Inferior parietal cortex (tissue), 1 donor: ENCODE data around the gene AMY2B.
"Not testable (repeated sequence)": the region's sequence is repeated elsewhere in the genome, so short reads cannot be mapped to it uniquely, and the experiment has no call there.

Experiments
- DNase-seq: peaks from one replicate; pipeline ENCODE4 v3.0.0-alpha.2; 2016; ENCODE audit errors: extremely low spot score

AMY2B gene

DNA sequence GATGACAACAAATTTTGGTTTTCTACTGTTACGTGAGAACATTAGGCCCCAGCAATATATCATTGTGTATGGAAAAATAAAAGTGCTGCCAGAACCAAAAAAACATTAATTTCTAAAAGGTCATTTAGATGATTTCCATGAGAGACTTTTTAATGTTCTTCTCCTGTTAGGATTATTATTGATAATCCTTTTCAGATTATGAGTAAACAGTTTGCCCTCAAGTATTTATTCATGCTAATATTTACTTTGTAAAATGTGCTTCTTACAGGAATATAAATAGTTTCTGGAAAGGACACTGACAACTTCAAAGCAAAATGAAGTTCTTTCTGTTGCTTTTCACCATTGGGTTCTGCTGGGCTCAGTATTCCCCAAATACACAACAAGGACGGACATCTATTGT is at the start of gene AMY2B:
AMY2B (plus strand) TSS at position 301 of the 400 bp plus-strand sequence; CDS start at position 315, 14 bp downstream.
- DNase-seq = not testable (repeated sequence)

DNA sequence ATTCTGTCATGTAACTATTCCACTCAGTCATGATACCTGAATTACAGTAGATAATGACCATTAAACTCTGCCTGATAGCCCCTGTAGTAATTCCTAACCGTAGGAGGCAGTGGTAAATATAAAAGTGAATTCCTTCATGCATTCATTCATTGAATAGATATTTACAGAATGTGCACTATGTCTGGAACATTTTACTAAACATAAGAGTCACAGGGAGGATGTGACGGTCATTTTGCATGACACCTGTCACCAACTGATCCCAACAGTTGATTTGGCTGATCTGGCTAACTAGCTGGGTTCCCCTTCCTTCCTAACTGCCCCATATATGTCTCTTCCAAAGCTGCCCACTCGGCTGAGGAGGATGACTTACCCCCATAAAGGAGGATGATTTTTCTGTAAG is 48.0 kb upstream of the AMY2B start:
- no peak for DNase-seq

DNA sequence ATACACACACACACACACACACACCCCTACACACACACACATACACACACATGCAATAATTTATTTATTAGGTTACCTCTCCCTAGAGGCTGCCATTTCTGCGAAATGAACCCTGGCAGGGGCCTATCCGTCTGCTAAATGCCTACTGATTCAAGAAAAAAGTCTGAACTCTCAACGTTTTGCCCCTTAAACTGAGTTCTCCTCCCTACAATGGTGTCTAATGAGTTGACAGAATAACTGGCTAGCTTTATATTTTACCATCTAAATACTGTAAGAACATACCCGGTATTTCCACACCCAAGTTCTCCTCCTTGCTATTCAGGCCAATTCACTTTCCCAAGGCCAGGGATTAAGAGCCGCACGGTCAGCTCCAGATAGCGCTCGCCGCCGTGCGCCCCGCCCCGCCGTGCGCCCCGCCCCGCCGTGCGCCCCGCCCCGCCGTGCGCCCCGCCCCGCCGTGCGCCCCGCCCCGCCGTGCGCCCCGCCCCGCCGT is 46.2 kb upstream of the AMY2B start:
- peak; percentile 30 for DNase-seq

DNA sequence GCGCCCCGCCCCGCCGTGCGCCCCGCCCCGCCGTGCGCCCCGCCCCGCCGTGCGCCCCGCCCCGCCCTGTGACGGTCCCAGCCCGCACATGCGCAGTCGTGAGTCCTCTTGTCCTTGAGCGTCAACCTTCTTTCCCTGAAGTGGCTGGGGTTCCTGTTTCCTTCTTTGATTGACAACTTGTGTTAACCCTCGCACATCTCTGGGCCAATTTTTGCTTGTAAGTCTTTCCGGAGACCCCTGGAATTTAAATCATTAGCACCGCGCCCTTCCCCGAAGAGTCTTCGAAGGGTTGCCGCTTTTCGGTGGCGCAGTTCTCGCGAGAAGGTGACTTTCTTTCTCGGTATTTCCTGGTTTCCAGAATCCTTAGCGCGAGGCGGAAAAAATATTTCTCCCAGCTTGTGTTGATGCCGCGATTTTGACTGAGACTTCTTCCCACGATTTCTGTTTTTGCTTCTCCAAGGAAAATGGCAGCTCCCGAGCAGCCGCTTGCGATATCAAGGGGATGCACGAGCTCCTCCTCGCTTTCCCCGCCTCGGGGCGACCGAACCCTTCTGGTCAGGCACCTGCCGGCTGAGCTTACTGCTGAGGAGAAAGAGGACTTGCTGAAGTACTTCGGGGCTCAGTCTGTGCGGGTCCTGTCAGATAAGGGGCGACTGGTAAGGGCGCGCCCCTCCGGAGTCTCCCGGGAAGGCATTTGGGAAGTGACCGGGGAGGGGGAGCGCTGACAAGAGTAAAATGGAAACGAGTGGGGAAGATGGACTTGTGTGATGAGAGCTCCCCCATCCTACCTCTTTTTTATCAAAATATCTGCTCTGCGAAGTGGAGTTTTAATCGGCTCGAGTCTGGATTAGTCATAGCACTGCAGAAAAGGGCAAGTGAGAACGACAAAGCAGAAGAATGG is 45.5 kb upstream of the AMY2B start, which contains the start of gene RNPC3:
RNPC3 (plus strand) TSS at position 93 of the 901 bp plus-strand sequence; CDS start at position 465, 372 bp downstream.
- peak; percentile 91 for DNase-seq

DNA sequence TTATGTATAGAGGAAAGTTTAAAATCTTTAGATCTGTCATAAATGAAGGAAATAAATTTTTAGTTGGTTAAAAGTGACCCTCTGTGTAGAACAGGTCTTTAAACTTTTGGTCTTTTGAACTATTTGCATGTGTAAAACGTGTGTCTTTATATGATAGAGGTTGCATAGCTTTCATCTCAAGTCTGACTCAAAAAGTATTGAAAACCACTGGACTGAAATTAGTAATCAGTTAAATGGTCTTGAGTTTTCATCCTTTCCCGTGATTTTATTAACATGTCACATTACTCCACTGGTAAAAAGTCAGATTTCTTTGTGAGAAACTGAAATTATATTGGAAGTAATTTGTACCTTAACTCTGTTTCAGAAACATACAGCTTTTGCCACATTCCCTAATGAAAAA is 44.1 kb upstream of the AMY2B start:
- DNase-seq = no peak

DNA sequence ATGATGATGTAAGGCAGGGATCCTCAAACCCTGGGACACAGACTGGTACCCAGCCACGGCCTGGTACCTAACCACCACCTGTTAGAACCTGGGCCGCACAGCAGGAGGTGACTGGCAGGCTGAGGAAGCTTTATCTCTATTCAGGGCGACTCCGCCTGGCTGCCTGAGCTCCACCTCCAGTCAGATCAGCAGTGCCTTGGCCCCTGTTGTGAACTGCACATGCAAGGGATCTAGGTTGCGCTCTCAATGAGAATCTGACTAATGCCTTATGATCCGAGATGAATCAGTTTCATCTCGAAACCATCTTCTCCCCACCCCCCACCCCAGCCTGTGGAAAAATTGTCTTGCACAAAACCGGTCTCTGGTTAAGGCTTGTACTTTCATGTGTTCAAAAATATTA is 41.6 kb upstream of the AMY2B start:
- DNase-seq = no peak

DNA sequence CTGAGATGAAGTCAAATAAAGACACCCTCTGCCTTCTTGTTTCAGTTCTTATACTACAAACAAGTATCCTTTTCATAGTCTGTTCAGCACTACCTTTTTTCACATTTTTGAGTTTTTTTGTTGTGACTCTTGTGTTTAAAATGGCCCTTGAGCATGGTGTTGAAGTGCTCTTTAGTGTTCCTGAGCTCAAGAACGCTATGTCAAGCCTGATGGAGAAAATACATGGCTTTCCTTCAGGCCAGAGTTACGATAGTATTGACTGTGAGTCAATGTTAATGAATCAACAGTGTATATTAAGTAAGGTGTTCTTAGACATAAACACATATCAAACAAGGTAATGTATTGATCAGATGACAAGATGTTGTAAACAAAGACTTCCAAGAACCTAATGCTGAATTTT is 33.2 kb upstream of the AMY2B start:
- DNase-seq = no peak

DNA sequence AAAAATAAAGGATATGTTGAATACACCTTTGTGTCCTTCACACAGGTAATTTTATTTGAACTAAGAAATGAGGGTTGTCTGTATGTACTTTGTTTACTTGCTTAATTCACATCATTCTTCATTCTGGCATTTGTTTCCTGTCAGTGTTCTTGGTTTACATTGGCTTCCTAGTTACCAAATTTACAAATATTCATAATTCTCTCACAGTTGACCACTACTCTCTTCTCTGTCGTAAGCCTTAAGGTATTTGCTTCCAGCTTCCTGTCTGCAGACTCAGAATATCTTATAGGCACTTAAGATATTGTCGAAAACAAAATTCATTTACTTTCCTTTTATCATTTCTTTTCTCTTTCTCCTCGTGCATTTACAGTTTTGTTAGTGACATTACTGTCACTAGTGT is 30.0 kb upstream of the AMY2B start:
- DNase-seq = no peak

DNA sequence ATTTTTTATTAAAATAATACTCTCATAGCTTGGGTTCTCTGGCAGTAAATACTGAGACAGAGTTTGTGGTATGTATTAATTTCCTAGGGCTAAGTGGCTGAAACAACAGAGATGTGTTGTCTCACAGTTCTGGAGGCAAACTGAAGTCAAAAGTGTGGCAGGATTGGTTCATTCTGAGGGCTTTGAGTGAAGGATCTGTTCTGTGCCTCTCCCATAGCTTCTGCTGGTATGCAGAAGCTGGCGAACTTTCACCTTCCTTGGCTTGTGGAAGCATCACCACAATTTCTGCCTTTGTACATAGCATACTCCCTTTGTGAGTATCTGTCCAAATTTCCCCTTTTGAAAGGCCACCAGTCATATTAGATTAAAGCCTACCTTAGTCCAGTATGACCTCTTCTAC is 24.9 kb upstream of the AMY2B start:
- no peak for DNase-seq

DNA sequence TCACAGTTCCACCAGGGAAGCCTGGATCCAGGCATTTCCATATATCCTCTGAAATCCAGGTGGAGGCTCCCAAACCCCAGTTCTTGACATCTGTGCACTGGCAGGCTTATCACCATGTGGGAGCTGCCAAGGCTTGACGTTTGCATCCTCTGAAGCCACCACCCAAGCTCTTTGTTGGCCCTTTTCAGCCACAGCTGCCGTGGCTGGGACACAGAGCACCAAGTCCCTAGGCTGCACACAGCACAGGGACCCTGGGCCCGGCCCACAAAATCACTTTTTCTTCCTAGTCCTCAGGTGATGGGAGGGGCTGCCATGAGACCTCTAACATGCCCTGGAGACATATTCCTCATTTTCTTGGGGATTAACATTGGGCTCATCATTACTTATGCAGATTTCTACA is 23.5 kb upstream of the AMY2B start:
- DNase-seq = no peak

DNA sequence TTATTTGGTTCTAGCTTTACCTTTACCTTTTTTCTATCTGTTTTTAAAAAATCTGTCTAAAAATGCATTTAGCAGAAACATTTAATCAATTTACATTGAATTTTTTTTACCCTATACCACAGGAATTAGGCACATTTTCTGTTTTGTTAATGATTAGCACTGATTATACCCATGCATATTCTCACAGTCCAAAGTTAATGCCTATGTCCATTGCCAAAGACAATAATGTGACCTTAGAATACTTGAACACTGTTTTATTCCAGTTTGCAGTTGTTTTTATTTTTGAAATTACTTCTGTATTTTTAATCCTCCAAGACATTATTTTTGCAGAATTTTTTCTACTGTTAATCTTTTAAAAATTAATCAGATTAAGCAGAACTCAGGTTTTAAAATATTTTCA is 11.0 kb upstream of the AMY2B start:
- no peak for DNase-seq

DNA sequence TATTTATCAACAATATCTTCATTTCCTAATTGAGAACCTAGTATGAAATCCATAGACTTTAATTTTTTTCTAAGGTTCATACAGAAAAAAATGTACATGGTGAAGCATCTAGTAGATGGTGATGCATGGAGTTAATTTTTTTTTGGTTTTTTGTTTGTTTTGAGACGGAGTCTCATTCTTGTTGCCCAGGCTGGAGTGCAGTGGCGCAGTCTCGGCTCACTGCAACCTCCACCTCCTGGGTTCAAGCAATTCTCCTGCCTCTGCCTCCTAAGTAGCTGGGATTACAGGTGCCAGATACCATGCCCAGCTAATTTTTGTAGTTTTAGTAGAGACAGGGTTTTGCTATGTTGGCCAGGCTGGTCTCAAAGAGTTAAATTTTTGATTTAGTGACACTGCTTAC is 10.3 kb upstream of the AMY2B start:
- not testable (repeated sequence) for DNase-seq

DNA sequence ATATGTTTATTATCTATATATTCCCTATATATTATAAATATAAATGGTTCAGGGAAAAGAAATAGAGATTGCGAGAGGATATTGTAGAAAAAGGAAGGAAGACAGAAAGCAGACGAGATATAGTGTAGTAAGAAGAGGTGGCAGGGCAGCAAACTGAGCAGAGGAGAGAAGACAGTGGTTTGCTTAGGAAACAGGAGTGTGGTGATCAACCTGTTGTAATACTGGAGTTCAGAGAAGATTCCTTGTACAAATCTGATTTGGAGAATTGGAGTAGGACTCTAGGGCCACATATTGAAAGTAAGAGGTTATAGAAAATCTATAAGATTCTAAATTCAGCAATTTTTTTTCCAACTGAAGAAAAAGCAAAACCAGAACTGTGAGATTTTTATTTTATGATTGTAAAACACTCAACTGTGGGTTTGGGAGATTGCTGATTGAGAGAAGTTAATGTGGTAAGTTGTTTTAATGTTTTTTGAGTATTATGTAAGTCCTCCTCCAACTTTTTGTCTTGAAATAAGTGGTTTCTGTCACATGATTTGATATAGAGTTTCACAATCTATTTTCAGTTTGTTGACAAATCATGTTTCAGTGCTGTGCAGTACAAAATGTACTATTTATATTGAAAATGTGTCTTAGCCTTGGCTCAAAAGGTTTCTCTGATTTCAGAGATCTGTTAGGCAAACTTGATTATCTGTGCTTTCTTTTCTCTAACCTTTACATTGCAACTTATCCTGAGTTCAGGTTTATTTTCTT is 9.6 kb upstream of the AMY2B start:
- DNase-seq = peak; percentile 26

DNA sequence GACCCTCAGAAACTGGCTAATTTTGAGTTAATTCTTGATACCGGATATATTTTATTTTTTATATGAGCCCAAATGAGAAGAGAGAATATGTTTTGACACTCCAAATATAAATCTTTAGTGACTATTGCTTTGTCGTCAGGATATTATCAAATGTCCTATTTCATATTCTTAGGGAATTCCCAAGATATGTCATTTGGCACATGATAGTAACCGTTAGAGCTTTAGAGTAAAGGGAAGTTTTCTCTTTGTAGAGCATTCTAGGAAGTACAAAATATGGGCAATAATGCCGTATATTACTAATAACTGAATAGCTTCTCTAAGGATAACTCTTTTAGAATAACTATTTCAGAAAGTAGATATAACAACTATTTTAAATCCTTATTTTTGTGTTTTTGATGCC is 8.3 kb upstream of the AMY2B start:
- no peak for DNase-seq

DNA sequence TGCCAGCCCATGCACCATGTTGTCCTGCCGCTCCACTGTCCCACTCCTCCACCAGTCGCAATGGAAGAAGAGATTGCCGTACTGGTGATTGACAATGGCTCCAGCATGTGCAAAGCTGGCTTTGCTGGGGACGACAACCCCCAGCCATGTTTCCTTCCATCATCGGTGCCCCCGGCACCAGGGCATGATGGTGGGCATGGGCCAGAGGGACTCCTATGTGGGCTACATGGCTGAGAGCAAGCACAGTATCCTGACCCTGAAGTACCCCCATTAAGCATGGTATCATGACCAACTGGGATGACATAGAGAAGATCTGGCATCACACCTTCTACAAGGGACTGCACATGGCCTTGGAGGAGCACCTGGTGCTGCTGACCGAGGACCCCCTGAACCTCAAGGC is 1.9 kb upstream of the AMY2B start:
- DNase-seq = no peak

DNA sequence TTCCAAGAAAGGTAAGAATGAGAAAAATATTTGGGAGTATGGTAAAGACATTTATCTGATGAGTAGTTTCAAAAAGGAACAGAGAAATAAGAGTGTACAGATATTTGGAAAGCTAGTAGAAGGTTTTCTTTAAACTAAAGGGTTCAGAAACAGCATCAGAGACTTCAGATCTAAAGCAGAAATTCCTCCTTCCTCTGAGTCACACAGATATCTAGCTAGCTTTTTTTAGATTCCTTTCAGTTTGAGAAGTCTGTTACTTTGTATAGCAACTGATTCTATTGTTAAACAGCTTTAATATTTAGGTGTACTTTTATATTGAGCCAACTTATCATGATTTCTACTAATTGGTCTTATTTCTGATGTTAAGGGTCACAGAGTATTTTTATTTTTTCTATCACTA is 4.7 kb downstream of the AMY2B start:
- no peak for DNase-seq

DNA sequence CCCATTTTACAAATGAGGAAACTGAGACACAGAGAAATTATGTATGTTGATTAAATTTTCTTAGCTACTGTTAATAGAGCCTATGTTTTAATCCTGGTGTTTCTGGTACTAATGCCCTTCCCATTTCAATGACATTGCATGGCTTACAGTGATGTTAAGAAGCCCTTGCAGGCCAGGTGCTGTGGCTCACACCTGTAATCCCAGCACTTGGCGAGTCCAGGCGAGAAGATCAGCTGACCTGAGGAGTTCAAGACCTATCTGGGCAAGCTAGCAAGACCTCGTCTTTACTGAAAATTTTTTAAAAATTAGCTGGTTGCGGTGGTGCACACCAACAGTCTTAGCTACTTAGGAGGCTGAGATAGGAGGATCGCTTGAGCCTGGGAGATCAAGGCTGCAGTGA is 5.4 kb downstream of the AMY2B start:
- DNase-seq = not testable (repeated sequence)

DNA sequence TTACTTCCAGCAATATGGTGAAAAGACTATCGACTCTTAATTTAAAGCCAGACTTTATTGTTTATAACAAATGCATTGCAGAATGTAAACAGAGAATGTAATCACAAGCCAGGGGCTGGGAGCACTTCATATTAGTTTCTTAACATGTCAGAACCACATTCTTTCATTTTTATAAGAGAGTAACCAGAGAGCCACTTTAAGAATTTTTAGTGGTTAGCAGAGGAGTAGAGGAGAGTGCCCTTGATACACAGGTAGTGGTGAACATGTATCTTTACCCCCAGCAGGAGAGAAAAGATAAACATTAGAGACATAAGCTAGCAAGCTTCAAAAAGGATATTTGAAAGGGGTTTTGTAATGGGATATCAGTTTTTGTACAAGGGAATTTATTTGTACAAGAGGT is 11.1 kb downstream of the AMY2B start:
- DNase-seq = no peak

DNA sequence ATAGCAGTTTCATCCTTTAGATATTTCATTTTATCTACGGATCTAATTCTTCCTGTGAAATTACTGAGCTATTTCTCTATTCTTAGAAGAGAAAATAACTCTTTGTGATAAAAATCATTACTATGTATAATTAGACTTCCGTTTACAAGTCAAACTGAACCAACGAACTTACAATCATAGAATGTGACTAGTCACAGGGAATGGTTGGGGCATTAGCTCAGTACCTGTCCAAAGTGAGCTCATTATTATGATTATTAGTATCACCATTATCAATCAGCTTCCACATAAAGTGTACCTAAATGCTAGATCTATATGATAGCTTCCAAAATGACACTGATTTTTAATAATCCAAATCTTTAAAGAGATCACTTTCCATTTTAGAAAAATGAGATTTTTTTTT is 12.5 kb downstream of the AMY2B start:
- no peak for DNase-seq

DNA sequence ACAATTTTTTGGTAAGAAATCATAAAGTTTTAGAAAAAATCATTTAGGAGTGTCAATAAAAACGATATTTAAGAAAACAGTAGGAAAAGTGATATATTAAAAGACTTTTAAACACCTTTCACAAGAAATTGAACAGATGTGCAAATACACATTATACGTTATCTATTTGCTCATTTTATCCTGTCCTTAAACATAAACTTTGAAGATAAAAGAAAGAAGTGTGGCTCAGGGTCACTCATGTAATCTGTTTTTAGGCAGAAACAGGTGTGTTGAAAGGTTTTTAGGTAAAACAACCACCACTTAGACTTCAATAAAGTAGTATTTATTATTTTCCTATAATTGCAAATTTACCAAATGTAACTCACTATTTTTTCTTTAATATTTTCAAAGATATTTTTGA is 13.1 kb downstream of the AMY2B start:
- DNase-seq = no peak

DNA sequence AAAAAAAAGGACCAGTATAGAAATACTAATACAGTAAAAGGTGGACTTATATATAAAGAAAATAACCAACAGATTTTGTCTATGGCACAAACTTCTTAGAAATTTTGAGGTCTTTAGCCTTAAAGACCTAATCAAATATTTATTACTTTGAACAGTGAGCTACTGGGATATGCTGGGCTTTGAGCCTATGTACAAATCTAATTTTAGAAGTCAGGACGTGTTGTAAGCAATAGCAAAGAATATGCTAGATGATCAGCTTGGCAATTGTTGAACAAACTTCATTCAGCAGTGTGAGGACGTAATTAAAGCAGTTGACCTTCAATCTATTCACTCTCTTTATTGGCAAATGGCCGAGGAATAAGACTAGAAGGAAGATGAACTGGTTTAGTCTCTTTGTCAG is 31.4 kb downstream of the AMY2B start:
- DNase-seq = not testable (repeated sequence)

DNA sequence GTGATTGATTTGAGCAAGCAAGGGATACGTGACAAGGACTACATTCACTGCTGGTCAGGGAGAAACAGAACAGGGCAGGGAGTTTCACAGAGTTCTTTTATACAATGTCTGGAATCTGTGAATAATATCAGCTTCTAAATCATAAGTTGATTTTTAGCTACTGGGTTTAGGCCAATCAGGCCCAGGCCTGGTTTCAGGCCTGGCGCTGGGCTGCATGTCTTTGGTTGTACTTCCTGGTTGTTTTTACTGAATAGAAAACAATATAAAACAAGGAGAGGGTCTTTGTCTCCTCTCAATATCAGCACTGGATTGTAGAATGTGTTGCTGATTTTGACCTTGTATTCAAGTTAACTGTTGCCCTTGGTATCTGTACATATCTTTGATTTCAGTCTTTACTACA is 45.0 kb downstream of the AMY2B start:
- no peak for DNase-seq

DNA sequence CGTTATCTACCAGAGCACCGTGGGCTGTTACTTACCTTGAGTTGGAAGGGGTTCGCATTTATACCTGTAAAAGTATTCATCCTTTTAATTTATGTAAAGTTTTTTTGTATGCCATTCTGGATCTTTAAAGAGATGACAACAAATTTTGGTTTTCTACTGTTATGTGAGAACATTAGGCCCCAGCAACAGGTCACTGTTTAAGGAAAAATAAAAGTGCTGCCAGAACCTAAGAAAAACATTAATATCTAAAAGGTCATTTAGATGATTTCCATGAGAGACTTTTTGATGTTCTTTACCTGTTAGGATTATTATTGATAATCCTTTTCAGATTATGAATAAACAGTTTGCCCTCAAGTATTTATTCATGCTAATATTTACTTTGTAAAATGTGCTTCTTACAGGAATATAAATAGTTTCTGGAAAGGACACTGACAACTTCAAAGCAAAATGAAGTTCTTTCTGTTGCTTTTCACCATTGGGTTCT is 45.6 kb downstream of the AMY2B start, which contains the start of gene AMY2A:
AMY2A (plus strand) TSS at position 434 of the 484 bp plus-strand sequence; CDS start at position 448, 14 bp downstream.
- not testable (repeated sequence) for DNase-seq
